Adrenal gland (tissue), 12 donors: ENCODE measurements around the gene VPS72. TPM values are rescaled to one million over a fixed set of nuclear protein-coding genes. Genes with fewer than 3 reads are reported as not detected.
"Not testable (repeated sequence)": the region's sequence is repeated elsewhere in the genome, so short reads cannot be mapped to it uniquely, and the experiment has no call there.

Experiments
- DNase-seq, 7 donors: peaks; one replicate each; pipeline ENCODE4 v3.0.0-alpha.2; 2019 to 2020
- H3K27ac ChIP-seq, 5 donors: fragments of 200-600 bp; sonication (generic) in 4 of 5; 1 replicate in 3 of 5; 2 replicates in 2 of 5; pipeline versions ENCODE4 v1.5.1 to v1.8.0; 2016 to 2020; ENCODE audit warnings: mild to moderate bottlenecking in 1 of 5
- H3K27me3 ChIP-seq: fragments of 200-600 bp; 2 replicates; pipeline ENCODE4 v1.8.0; 2021
- H3K36me3 ChIP-seq, 2 donors: fragments of 200-600 bp; replicated peaks in 1 of 2; 1 replicate in 1 of 2; 2 replicates in 1 of 2; pipeline versions ENCODE4 v1.5.1 to v1.8.0; 2018 to 2022
- H3K4me1 ChIP-seq, 2 donors: fragments of 200-600 bp; replicated peaks in 1 of 2; 1 replicate in 1 of 2; 2 replicates in 1 of 2; pipeline versions ENCODE4 v1.5.1 to v1.8.0; 2018 to 2021
- H3K4me3 ChIP-seq, 4 donors: fragments of 200-600 bp; sonication (generic) in 3 of 4; one replicate each; pipeline ENCODE4 v1.5.1; 2016 to 2018
- H3K9me3 ChIP-seq, 3 donors: fragments of 200-600 bp; sonication (generic) in 1 of 3; replicated peaks in 1 of 3; 1 replicate in 2 of 3; 2 replicates in 1 of 3; pipeline versions ENCODE4 v1.5.1 to v1.8.0; 2016 to 2021
- CTCF ChIP-seq, 6 experiments: fragments of 450-650 bp in 4 of 6; fragments of 200-600 bp in 2 of 6; sonication (generic) in 1 of 6; IDR thresholded peaks; 1 replicate in 5 of 6; 2 replicates in 1 of 6; pipeline versions ENCODE4 v1.5.1 to v1.8.0; 2016 to 2021; ENCODE audit warnings: antibody characterized with exemption in 6 of 6, mild to moderate bottlenecking in 2 of 6, moderate library complexity in 1 of 6
- POLR2A ChIP-seq, 2 donors: fragments of 450-650 bp; IDR thresholded peaks; one replicate each; pipeline ENCODE4 v1.6.1; 2017; ENCODE audit warnings: antibody characterized with exemption in 2 of 2, mild to moderate bottlenecking in 2 of 2, moderate library complexity in 1 of 2
- WGBS, 4 donors: extraction: QIAGEN DNeasy Blood & Tissue Kit in 2 of 4; methylation state at CpG; one replicate each; pipeline versions ENCODE4 v1.1.5 to v1.1.7; 2013 to 2017; 5-methylcytosine and 5-hydroxymethylcytosine counted together
- intact Hi-C, 2 donors: fragments of 100-400 bp; cut with DNase I; formaldehyde crosslinking; loops; one replicate each; pipeline versions ENCODE4 v1.14.1 to v1.15.0; 2022 to 2023
- polyA plus RNA-seq, 3 donors: library from polyadenylated mRNA; stranded (reverse); fragments of 200-250 nt in 2 of 3; fragments of 350-450 nt in 1 of 3; fragmentation: Illumina TruSeq in 1 of 3; extraction: RNeasy Lipid Tissue Mini Kit (QIAGEN cat#74804) in 1 of 3; gene quantifications; one replicate each; pipeline ENCODE4 v1.2.3, GENCODE V29; 2013 to 2014
- total RNA-seq, 9 donors: library from RNA; depleted of rRNA in 4 of 9; stranded (reverse); fragments of >200 nt in 4 of 9; fragments of 120-200 nt in 1 of 9; fragmentation: NEBNext Ultra II Directional in 1 of 9; extraction: Animal tissue kit (Norgen Biotek cat#: 25700) in 1 of 9; gene quantifications; one replicate each; pipeline versions ENCODE4 v1.1.0 to v1.2.4, GENCODE V29; 2013 to 2023
- donor health status: healthy with polysubstance abuse.
- donor health status: Bipolar disorder and iron deficiency.
- donor health status: DM: yes; HTN: yes; CAD: no.
- donor health status: DM: no; HTN: no; CAD: no.
- donor health status: DM: no; HTN: no; CAD: no.
- donor health status: DM: yes; HTN: yes; CAD: no.

Gene VPS72
- total and polyA plus RNA-seq, 12 donors = 30.0 to 57.1 (median 39.2) TPM

- TF ChIP-seq POLR2A (IDR thresholded peaks at IDR 0.05) = peak in 1 of 2 donors; percentile 35
- 55 to 62% (median 58%) methylated on average over 17 of the region's 17 CpGs for whole genome bisulfite sequencing, 4 donors
- H3K9me3 ChIP-seq, H3K27me3 ChIP-seq, H3K36me3 ChIP-seq: not testable (repeated sequence)
- Histone ChIP-seq H3K4me1 (peaks cover 12 to 19% of the 10 kb centered on the region in 2 donors), H3K4me3 (peak overlapping the region in 1 of 4 donors; percentile 7), H3K27ac (peak overlapping the region; percentile 74 to 88 (median 76))
- intact Hi-C loops = loop anchor here (5.0 kb wide), 1 partner anchor 57 kb away; the partner anchor contains the start of gene PSMD4 (in 2 of the 2)
- DNase-seq = peak; percentile 82 to 95 (median 93)
Observed at GRCh38 chr1:151194894-151195594, 5.0 kb upstream of the VPS72 start.

GRCh38 chr1:151193856-151194255 lies 3.9 kb upstream of the VPS72 start:
- H3K4me1 ChIP-seq = peaks cover 11 to 16% of the 10 kb centered on the region in 2 donors
- H3K27me3 ChIP-seq = no peaks in the 10 kb centered on the region
- peak overlapping the region in 2 of 5 donors; percentile 6 to 23 for H3K27ac ChIP-seq
- DNase-seq = no peak
- intact Hi-C loops = no loop called here
- no peaks in the 10 kb centered on the region for H3K9me3 ChIP-seq
- no peak for TF ChIP-seq CTCF (IDR thresholded peaks at IDR 0.05)
- TF ChIP-seq POLR2A (IDR thresholded peaks at IDR 0.05) = no peak
- H3K4me3 ChIP-seq = no peak overlapping the region
- WGBS, 4 donors = 54 to 74% (median 56%) methylated on average over 1 of the region's 1 CpG
- H3K36me3 ChIP-seq = no peaks in the 10 kb centered on the region

- TF ChIP-seq POLR2A (IDR thresholded peaks at IDR 0.05) (no peak), CTCF (IDR thresholded peaks at IDR 0.05) (no peak)
- no peaks in the 10 kb centered on the region for H3K9me3 ChIP-seq
- intact Hi-C loops = no loop called here
- no peaks in the 10 kb centered on the region for H3K36me3 ChIP-seq
- no peak overlapping the region for H3K27ac ChIP-seq
- H3K4me1 ChIP-seq = peaks cover 15 to 21% of the 10 kb centered on the region in 2 donors
- DNase-seq = no peak
- no peaks in the 10 kb centered on the region for H3K27me3 ChIP-seq
- H3K4me3 ChIP-seq = no peak overlapping the region
- 49 to 55% (median 53%) methylated on average over 6 of the region's 6 CpGs for WGBS, 4 donors
Observed at GRCh38 chr1:151193304-151193703, 3.3 kb upstream of the VPS72 start.

GRCh38 chr1:151192047-151192446 lies 2.0 kb upstream of the VPS72 start:
- no peak overlapping the region for H3K4me3 ChIP-seq
- H3K27ac ChIP-seq = no peak overlapping the region
- H3K4me1 ChIP-seq = peaks cover 9 to 18% of the 10 kb centered on the region in 2 donors
- H3K27me3 ChIP-seq = no peaks in the 10 kb centered on the region
- TF ChIP-seq CTCF (IDR thresholded peaks at IDR 0.05) (no peak), POLR2A (IDR thresholded peaks at IDR 0.05) (no peak)
- H3K9me3 ChIP-seq = no peaks in the 10 kb centered on the region
- DNase-seq = peak in 1 of 7 donors; percentile 11
- intact Hi-C loops = no loop called here
- H3K36me3 ChIP-seq = no peaks in the 10 kb centered on the region
- 64 to 75% (median 67%) methylated on average over 7 of the region's 7 CpGs for WGBS, 4 donors

GRCh38 chr1:151188667-151189066 lies 1.3 kb downstream of the VPS72 start:
- Histone ChIP-seq H3K36me3 (peaks cover 0 to 23% of the 10 kb centered on the region in 2 donors), H3K4me1 (peaks cover 9 to 18% of the 10 kb centered on the region in 2 donors), H3K4me3 (peak overlapping the region in 1 of 4 donors; percentile 74)
- H3K27me3 ChIP-seq, H3K27ac ChIP-seq, intact Hi-C loops, H3K9me3 ChIP-seq, DNase-seq: not testable (repeated sequence)
- 71 to 75% (median 74%) methylated on average over 8 of the region's 8 CpGs for WGBS, 4 donors
